HCT116 (cell line): Measurements from ENCODE around the gene PLRG1. TPM values are rescaled to one million over a fixed set of nuclear protein-coding genes. Genes with fewer than 3 reads are reported as not detected.
"Not testable (repeated sequence)": the region's sequence is repeated elsewhere in the genome, so short reads cannot be mapped to it uniquely, and the experiment has no call there.

Experiments
- ATAC-seq: fragments of 200-7000 bp; cut with Tn5 transposase; 2 replicates; pipeline ENCODE4 v1.9.1; 2020; ENCODE audit warnings: mild to moderate bottlenecking, moderate library complexity
- BruUV-seq: library from RNA; stranded (reverse); fragments of 400-500 nt; replicated peaks from 2 replicates; lab custom pipeline; 2021; lab: Mats Ljungman, UMichigan
- CTCF ChIA-PET: fragments of 300-600 bp; sonication (Branson Sonifier 250); formaldehyde crosslinking; loops from one replicate; lab custom pipeline; 2021; ENCODE audit warnings: antibody characterized with exemption; lab: Charles Lee
- POLR2A ChIA-PET: fragments of 300-600, 350-600 bp; sonication (Branson Sonifier 250); formaldehyde crosslinking; loops from one replicate; lab custom pipeline; 2021; ENCODE audit warnings: antibody characterized with exemption; lab: Charles Lee
- RAD21 ChIA-PET, 2 experiments: fragments of 300-600 bp; sonication (Branson Sonifier 250); formaldehyde crosslinking; loops; one replicate each; lab custom pipeline; 2023; ENCODE audit warnings: low total read pairs in 2 of 2; ENCODE audit not compliant: uncharacterized antibody in 2 of 2, unreplicated experiment in 2 of 2, low non-redundant PET in 1 of 2; lab: Charles Lee
- DNase-seq: peaks from one replicate; pipeline ENCODE4 v3.0.0-alpha.2; 2010; ENCODE audit warnings: low read depth, low spot score
- H2AFZ ChIP-seq: fragments of 200-600 bp; shearing (Covaris generic), sonication (generic); 2 replicates; pipeline ENCODE4 v1.6.1; 2017; ENCODE audit warnings: low read depth, mixed run types, mixed read lengths, antibody characterized with exemption, low read length; ENCODE audit not compliant: poor library complexity, severe bottlenecking
- H3K27ac ChIP-seq: 2 replicates; pipeline ENCODE4 v1.5.1; 2012; ENCODE audit warnings: low read depth, low read length
- H3K27me3 ChIP-seq: fragments of 200-600 bp; sonication (generic); 2 replicates; pipeline ENCODE4 v1.6.1; 2016; ENCODE audit warnings: mixed run types, low read length, mixed read lengths; ENCODE audit not compliant: insufficient read depth
- H3K36me3 ChIP-seq, 2 experiments: fragments of 200-500 bp in 1 of 2; fragments of 200-600 bp in 1 of 2; sonication (Bioruptor generic) in 1 of 2; sonication (generic) in 1 of 2; 2 replicates each; pipeline versions ENCODE4 v1.5.1 to v1.6.1; 2014 to 2016; ENCODE audit warnings: low read length in 2 of 2, inconsistent platforms in 1 of 2, mixed read lengths in 1 of 2, mixed run types in 1 of 2; ENCODE audit not compliant: insufficient read depth in 2 of 2, control insufficient read depth in 1 of 2
- H3K4me1 ChIP-seq, 2 experiments: fragments of 200-600 bp in 1 of 2; sonication (generic) in 1 of 2; 2 replicates each; pipeline versions ENCODE4 v1.5.1 to v1.6.1; 2012 to 2017; ENCODE audit warnings: low read length in 2 of 2, inconsistent platforms in 1 of 2, mild to moderate bottlenecking in 1 of 2, mixed read lengths in 1 of 2, mixed run types in 1 of 2, moderate library complexity in 1 of 2; ENCODE audit not compliant: insufficient read depth in 2 of 2, control insufficient read depth in 1 of 2
- H3K4me2 ChIP-seq: fragments of 200-600 bp; sonication (generic); 2 replicates; pipeline ENCODE4 v1.6.1; 2017; ENCODE audit warnings: mixed run types, low read length, mixed read lengths
- H3K4me3 ChIP-seq, 2 experiments: fragments of 200-600 bp in 1 of 2; sonication (generic) in 1 of 2; replicated peaks in 1 of 2; 2 replicates each; pipeline ENCODE4 v1.5.1; 2011 to 2016; ENCODE audit warnings: low read length in 2 of 2, control low read depth in 1 of 2, low read depth in 1 of 2, mild to moderate bottlenecking in 1 of 2, mixed read lengths in 1 of 2, mixed run types in 1 of 2
- H3K79me2 ChIP-seq: fragments of 200-600 bp; sonication (generic); 2 replicates; pipeline ENCODE4 v1.6.1; 2017; ENCODE audit warnings: mild to moderate bottlenecking, mixed run types, low read length, moderate library complexity, mixed read lengths; ENCODE audit not compliant: insufficient read depth
- H3K9ac ChIP-seq: fragments of 200-600 bp; sonication (generic); 2 replicates; pipeline ENCODE4 v1.6.1; 2016; ENCODE audit warnings: low read length, mixed read lengths
- H3K9me2 ChIP-seq: fragments of 200-600 bp; sonication (generic), shearing (Covaris generic); 2 replicates; pipeline ENCODE4 v1.6.1; 2017; ENCODE audit warnings: mixed run types, mild to moderate bottlenecking, moderate library complexity; ENCODE audit not compliant: insufficient read depth
- H3K9me3 ChIP-seq, 2 experiments: fragments of 200-500 bp in 1 of 2; fragments of 200-600 bp in 1 of 2; sonication (Bioruptor generic) in 1 of 2; sonication (generic) in 1 of 2; 2 replicates each; pipeline ENCODE4 v1.6.1; 2014 to 2017; ENCODE audit warnings: low read length in 2 of 2, mixed read lengths in 2 of 2, inconsistent platforms in 1 of 2, low read depth in 1 of 2, mild to moderate bottlenecking in 1 of 2, mixed run types in 1 of 2, moderate library complexity in 1 of 2; ENCODE audit not compliant: control insufficient read depth in 1 of 2, insufficient read depth in 1 of 2
- H4K20me1 ChIP-seq: fragments of 200-600 bp; sonication (generic), shearing (Covaris generic); 2 replicates; pipeline ENCODE4 v1.6.1; 2017; ENCODE audit warnings: mixed run types, mild to moderate bottlenecking, moderate library complexity; ENCODE audit not compliant: insufficient read depth
- EGR1 ChIP-seq: IDR thresholded peaks from 2 replicates; pipeline ENCODE4 v1.6.1; 2012; ENCODE audit warnings: low read depth
- ELF1 ChIP-seq: IDR thresholded peaks from 2 replicates; pipeline ENCODE4 v1.6.1; 2012; ENCODE audit warnings: low read depth, borderline replicate concordance
- RAD21 ChIP-seq: IDR thresholded peaks from 2 replicates; pipeline ENCODE4 v1.6.1; 2012; ENCODE audit warnings: low read depth, mild to moderate bottlenecking
- SIN3A ChIP-seq: IDR thresholded peaks from 2 replicates; pipeline ENCODE4 v1.6.1; 2012; ENCODE audit warnings: low read depth
- SP1 ChIP-seq: IDR thresholded peaks from 2 replicates; pipeline ENCODE4 v1.6.1; 2012; ENCODE audit warnings: low read depth
- SRF ChIP-seq: IDR thresholded peaks from 2 replicates; pipeline ENCODE4 v1.6.1; 2012; ENCODE audit warnings: low read depth
- intact Hi-C: fragments of 100-400 bp; cut with micrococcal nuclease; formaldehyde crosslinking; loops from 2 replicates; pipeline ENCODE4 v1.10.0; 2022
- total RNA-seq: library from RNA; stranded (reverse); gene quantifications from one replicate; pipeline ENCODE4 v1.2.1, GENCODE V29; 2021; ENCODE audit not compliant: unreplicated experiment
- TF ChIP-seq, protein P1 (sequence below): IDR thresholded peaks from 2 replicates; pipeline ENCODE4 v1.6.1; 2011; ENCODE audit warnings: mild to moderate bottlenecking, low read length, moderate library complexity; ENCODE audit not compliant: insufficient replicate concordance; ENCODE audit errors: extremely low read depth
- TF ChIP-seq, protein P2 (sequence below): IDR thresholded peaks from 2 replicates; pipeline ENCODE4 v1.6.1; 2012
- TF ChIP-seq, protein P3 (sequence below): IDR thresholded peaks from 2 replicates; pipeline ENCODE4 v1.6.1; 2012

PLRG1 gene
- total RNA-seq, 1 experiment from 2014 or later, result 141 TPM

DNA sequence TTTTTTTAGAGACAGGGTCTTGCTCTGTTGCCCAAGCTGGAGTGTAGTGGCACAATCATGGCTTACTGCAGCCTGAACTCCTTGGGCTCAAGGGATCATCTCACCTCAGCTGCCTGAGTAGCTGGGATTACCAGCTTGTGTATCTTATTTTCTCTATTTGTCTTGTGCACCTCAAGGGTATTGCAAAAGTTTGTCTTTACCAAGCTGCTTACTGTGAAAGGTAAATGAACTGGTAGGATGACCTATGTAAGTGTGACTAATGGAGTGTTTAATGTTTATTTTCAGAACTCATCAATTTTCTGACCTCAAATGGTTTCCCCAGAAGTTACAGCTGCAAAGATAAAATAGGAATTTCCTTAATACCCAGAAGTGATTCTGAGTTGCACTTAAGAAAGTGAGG lies 45.6 kb upstream of the PLRG1 start (continued):
- TF ChIP-seq, protein P1, sequence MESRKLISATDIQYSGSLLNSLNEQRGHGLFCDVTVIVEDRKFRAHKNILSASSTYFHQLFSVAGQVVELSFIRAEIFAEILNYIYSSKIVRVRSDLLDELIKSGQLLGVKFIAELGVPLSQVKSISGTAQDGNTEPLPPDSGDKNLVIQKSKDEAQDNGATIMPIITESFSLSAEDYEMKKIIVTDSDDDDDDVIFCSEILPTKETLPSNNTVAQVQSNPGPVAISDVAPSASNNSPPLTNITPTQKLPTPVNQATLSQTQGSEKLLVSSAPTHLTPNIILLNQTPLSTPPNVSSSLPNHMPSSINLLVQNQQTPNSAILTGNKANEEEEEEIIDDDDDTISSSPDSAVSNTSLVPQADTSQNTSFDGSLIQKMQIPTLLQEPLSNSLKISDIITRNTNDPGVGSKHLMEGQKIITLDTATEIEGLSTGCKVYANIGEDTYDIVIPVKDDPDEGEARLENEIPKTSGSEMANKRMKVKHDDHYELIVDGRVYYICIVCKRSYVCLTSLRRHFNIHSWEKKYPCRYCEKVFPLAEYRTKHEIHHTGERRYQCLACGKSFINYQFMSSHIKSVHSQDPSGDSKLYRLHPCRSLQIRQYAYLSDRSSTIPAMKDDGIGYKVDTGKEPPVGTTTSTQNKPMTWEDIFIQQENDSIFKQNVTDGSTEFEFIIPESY, result no peak
- TF ChIP-seq, protein P2, sequence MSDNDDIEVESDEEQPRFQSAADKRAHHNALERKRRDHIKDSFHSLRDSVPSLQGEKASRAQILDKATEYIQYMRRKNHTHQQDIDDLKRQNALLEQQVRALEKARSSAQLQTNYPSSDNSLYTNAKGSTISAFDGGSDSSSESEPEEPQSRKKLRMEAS, result no peak

DNA sequence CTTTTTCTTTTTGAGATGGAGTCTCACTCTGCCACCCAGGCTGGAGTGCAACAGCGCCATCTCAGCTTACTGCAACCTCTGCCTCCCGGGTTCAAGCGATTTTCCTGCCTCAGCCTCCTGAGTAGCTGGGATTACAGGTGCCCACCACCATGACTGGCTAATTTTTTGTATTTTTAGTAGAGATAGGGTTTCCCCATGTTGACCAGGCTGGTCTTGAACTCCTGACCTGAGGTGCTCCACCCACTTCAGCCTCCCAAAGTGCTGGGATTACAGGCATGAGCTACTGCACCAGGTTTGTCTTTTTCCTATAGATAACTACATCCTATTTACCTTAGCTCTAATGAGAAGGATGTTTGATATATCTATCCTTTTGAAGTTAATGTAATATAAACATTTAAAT lies 44.1 kb upstream of the PLRG1 start:
- CTCF ChIA-PET, result interaction anchor here (1.0 to 2.2 kb wide), 2 partner anchors 13 to 35 kb away, joined by 3 to 6 read pairs; no protein-coding TSS in a partner anchor
- intact Hi-C loops, result not testable (repeated sequence)

DNA sequence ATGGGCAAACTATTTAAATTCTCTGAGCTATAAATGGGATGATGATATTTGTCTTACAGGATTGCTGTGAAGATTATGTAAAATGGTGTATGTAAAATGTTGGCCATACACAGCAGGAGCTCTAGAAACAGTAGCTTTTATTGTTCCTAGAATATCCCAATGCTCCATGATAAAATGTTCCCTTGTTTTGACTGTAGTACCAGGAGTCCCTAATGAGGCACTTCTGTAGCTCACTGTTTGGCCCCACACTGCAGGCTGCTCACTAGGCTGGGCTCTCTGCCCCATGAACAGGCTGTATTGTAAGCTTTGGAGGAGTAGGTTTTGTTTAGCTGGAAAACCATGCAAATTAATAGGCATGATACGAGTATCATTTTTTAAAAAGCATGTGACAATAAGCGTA lies 43.7 kb upstream of the PLRG1 start:
- Histone ChIP-seq H3K4me2 (no peak overlapping the region), H2AFZ (no peak overlapping the region), H3K4me1 (no peaks in the 10 kb centered on the region), H3K27me3 (no peaks in the 10 kb centered on the region), H3K27ac (no peak overlapping the region), H3K9ac (no peak overlapping the region), H3K4me3 (no peak overlapping the region), H4K20me1 (no peaks in the 10 kb centered on the region), H3K36me3 (no peaks in the 10 kb centered on the region), H3K9me3 (no peaks in the 10 kb centered on the region), H3K79me2 (no peaks in the 10 kb centered on the region), H3K9me2 (no peaks in the 10 kb centered on the region)
- POLR2A ChIA-PET, result interaction anchor here (1.1 to 1.4 kb wide), 2 partner anchors 8 to 9 kb away, joined by 3 read pairs; no protein-coding TSS in a partner anchor
- CTCF ChIA-PET, result interaction anchor here (1.0 to 2.4 kb wide), 2 partner anchors 13 to 34 kb away, joined by 3 to 6 read pairs; no protein-coding TSS in a partner anchor
- RAD21 ChIA-PET, result no interaction called here
- ATAC-seq, result no peak
- BruUV-seq, result no TSS peak
- intact Hi-C loops, result no loop called here
- DNase-seq, result no peak
- no peak for TF ChIP-seq SRF
- TF ChIP-seq SP1, result no peak
- TF ChIP-seq RAD21, result no peak
- no peak for TF ChIP-seq ELF1
- TF ChIP-seq EGR1, result no peak
- TF ChIP-seq SIN3A, result no peak
- TF ChIP-seq, protein P3, sequence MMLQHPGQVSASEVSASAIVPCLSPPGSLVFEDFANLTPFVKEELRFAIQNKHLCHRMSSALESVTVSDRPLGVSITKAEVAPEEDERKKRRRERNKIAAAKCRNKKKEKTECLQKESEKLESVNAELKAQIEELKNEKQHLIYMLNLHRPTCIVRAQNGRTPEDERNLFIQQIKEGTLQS, result no peak

More for the DNA sequence above, 44.1 kb upstream of the PLRG1 start:
- DNase-seq, RAD21 ChIA-PET, H3K9me3 ChIP-seq, H3K27me3 ChIP-seq, H3K4me1 ChIP-seq, H3K9ac ChIP-seq, H3K27ac ChIP-seq, H3K4me2 ChIP-seq, H2AFZ ChIP-seq, H3K36me3 ChIP-seq, H3K9me2 ChIP-seq, BruUV-seq, H3K4me3 ChIP-seq, H3K79me2 ChIP-seq, H4K20me1 ChIP-seq, ATAC-seq: not testable (repeated sequence)
- POLR2A ChIA-PET, result interaction anchor here (1.1 kb wide), 1 partner anchor 9 kb away, joined by 3 read pairs; no protein-coding TSS in a partner anchor
